SH-SY5Y (cell line): ENCODE measurements around the gene TBC1D4.

Experiments used
- GATA2 ChIP-seq: IDR thresholded peaks from 2 replicates; pipeline ENCODE4 v1.6.1; 2011; ENCODE audit warnings: mild to moderate bottlenecking, low read depth, low read length
- GATA3 ChIP-seq: IDR thresholded peaks from 2 replicates; pipeline ENCODE4 v1.6.1; 2011; ENCODE audit warnings: low read depth, mild to moderate bottlenecking, low read length, moderate library complexity

- no peak for TF ChIP-seq GATA2
- TF ChIP-seq GATA3: no peak
Measured at GRCh38 chr13:75359266-75359665, 122.7 kb downstream of the TBC1D4 start.
